Measurements from ENCODE around the gene TKTL1.

The TKTL1 gene

GRCh38 chrX:154360155-154360713, 64.6 kb downstream of the TKTL1 start:
- Mint-ChIP-seq H3K4me1 (peaks cover 4% of the 10 kb centered on the region), H3K27me3 (no peaks in the 10 kb centered on the region), H3K4me3 (no peak overlapping the region), H3K9me3 (no peaks in the 10 kb centered on the region), H3K36me3 (no peaks in the 10 kb centered on the region), H3K27ac (no peak overlapping the region)

- Mint-ChIP-seq H3K27me3 (no peaks in the 10 kb centered on the region), H3K36me3 (no peaks in the 10 kb centered on the region), H3K27ac (peak overlapping the region; percentile 46), H3K4me1 (no peaks in the 10 kb centered on the region), H3K4me3 (no peak overlapping the region), H3K9me3 (no peaks in the 10 kb centered on the region)
Observed at GRCh38 chrX:154362085-154362742, 66.6 kb downstream of the TKTL1 start.

- Mint-ChIP-seq H3K27me3 (no peaks in the 10 kb centered on the region), H3K9me3 (no peaks in the 10 kb centered on the region), H3K4me1 (no peaks in the 10 kb centered on the region), H3K4me3 (no peak overlapping the region), H3K36me3 (no peaks in the 10 kb centered on the region), H3K27ac (no peak overlapping the region)
Observed at GRCh38 chrX:154363706-154364439, 68.3 kb downstream of the TKTL1 start.

GRCh38 chrX:154365052-154365600, 69.5 kb downstream of the TKTL1 start:
- Mint-ChIP-seq H3K9me3 (no peaks in the 10 kb centered on the region), H3K4me3 (no peak overlapping the region), H3K4me1 (no peaks in the 10 kb centered on the region), H3K27me3 (no peaks in the 10 kb centered on the region), H3K27ac (no peak overlapping the region), H3K36me3 (no peaks in the 10 kb centered on the region)

GRCh38 chrX:154365997-154366665, 70.5 kb downstream of the TKTL1 start:
- Mint-ChIP-seq H3K36me3 (no peaks in the 10 kb centered on the region), H3K4me1 (no peaks in the 10 kb centered on the region), H3K4me3 (no peak overlapping the region), H3K27me3 (no peaks in the 10 kb centered on the region), H3K9me3 (no peaks in the 10 kb centered on the region), H3K27ac (no peak overlapping the region)

- Mint-ChIP-seq H3K36me3 (no peaks in the 10 kb centered on the region), H3K9me3 (no peaks in the 10 kb centered on the region), H3K4me1 (no peaks in the 10 kb centered on the region), H3K4me3 (no peak overlapping the region), H3K27me3 (no peaks in the 10 kb centered on the region), H3K27ac (no peak overlapping the region)
Observed at GRCh38 chrX:154366666-154367055, 71.1 kb downstream of the TKTL1 start.

GRCh38 chrX:154367474-154368308, 72.1 kb downstream of the TKTL1 start:
- Mint-ChIP-seq H3K27ac (peak overlapping the region; percentile 79), H3K27me3 (no peaks in the 10 kb centered on the region), H3K36me3 (no peaks in the 10 kb centered on the region), H3K4me1 (peaks cover 5% of the 10 kb centered on the region), H3K9me3 (no peaks in the 10 kb centered on the region), H3K4me3 (peak overlapping the region; percentile 79)

- no peaks in the 10 kb centered on the region for H3K27me3 Mint-ChIP-seq
- H3K4me1 Mint-ChIP-seq: peaks cover 10% of the 10 kb centered on the region
- H3K36me3 Mint-ChIP-seq: no peaks in the 10 kb centered on the region
- peak overlapping the region; percentile 79 for H3K4me3 Mint-ChIP-seq
- H3K27ac Mint-ChIP-seq: peak overlapping the region; percentile 79
- H3K9me3 Mint-ChIP-seq: no peaks in the 10 kb centered on the region
Observed at GRCh38 chrX:154368630-154369448, 73.2 kb downstream of the TKTL1 start.

GRCh38 chrX:154369449-154370299, 74.1 kb downstream of the TKTL1 start:
- Mint-ChIP-seq H3K9me3 (no peaks in the 10 kb centered on the region), H3K27me3 (no peaks in the 10 kb centered on the region), H3K27ac (peak overlapping the region; percentile 68), H3K36me3 (no peaks in the 10 kb centered on the region), H3K4me1 (peaks cover 10% of the 10 kb centered on the region), H3K4me3 (peak overlapping the region; percentile 97)

- Mint-ChIP-seq H3K27ac (peak overlapping the region; percentile 68), H3K36me3 (no peaks in the 10 kb centered on the region), H3K4me1 (peaks cover 10% of the 10 kb centered on the region), H3K4me3 (peak overlapping the region; percentile 97), H3K27me3 (no peaks in the 10 kb centered on the region), H3K9me3 (no peaks in the 10 kb centered on the region)
Observed at GRCh38 chrX:154370300-154371016, 74.9 kb downstream of the TKTL1 start.

- Mint-ChIP-seq H3K4me3 (peak overlapping the region; percentile 80), H3K36me3 (no peaks in the 10 kb centered on the region), H3K27ac (no peak overlapping the region), H3K4me1 (peaks cover 10% of the 10 kb centered on the region), H3K27me3 (no peaks in the 10 kb centered on the region), H3K9me3 (no peaks in the 10 kb centered on the region)
Observed at GRCh38 chrX:154371017-154371788, 75.6 kb downstream of the TKTL1 start.

- H3K27me3 Mint-ChIP-seq: no peaks in the 10 kb centered on the region
- no peak overlapping the region for H3K27ac Mint-ChIP-seq
- no peaks in the 10 kb centered on the region for H3K9me3 Mint-ChIP-seq
- peaks cover 10% of the 10 kb centered on the region for H3K4me1 Mint-ChIP-seq
- H3K4me3 Mint-ChIP-seq: no peak overlapping the region
- no peaks in the 10 kb centered on the region for H3K36me3 Mint-ChIP-seq
Observed at GRCh38 chrX:154371789-154372300, 76.2 kb downstream of the TKTL1 start.

Measured in activated naive CD4-positive, alpha-beta T cell treated with anti-CD3 and anti-CD28 coated beads, Interleukin-2, amount 50 U/mL, for 24 hours (primary cell).